Esophagus muscularis mucosa (tissue), 4 donors: Measurements from ENCODE around the gene POTEH.
"Not testable (repeated sequence)": the region's sequence is repeated elsewhere in the genome, so short reads cannot be mapped to it uniquely, and the experiment has no call there.

Experiments
- EP300 ChIP-seq: sonication (generic); formaldehyde crosslinking; IDR thresholded peaks from one replicate; pipeline ENCODE4 v1.6.1; 2017; ENCODE audit warnings: antibody characterized with exemption
- POLR2AphosphoS5 ChIP-seq, 2 donors: sonication (generic); formaldehyde crosslinking; IDR thresholded peaks; one replicate each; pipeline ENCODE4 v1.6.1; 2017; ENCODE audit warnings: antibody characterized with exemption in 2 of 2
- TF ChIP-seq, protein P1 (sequence below), 3 experiments: fragments of 200-600 bp in 2 of 3; fragments of 450-650 bp in 1 of 3; sonication (generic) in 2 of 3; IDR thresholded peaks; one replicate each; pipeline ENCODE4 v1.5.1; 2017 to 2019; ENCODE audit warnings: antibody characterized with exemption in 3 of 3, mild to moderate bottlenecking in 2 of 3, moderate library complexity in 1 of 3

DNA sequence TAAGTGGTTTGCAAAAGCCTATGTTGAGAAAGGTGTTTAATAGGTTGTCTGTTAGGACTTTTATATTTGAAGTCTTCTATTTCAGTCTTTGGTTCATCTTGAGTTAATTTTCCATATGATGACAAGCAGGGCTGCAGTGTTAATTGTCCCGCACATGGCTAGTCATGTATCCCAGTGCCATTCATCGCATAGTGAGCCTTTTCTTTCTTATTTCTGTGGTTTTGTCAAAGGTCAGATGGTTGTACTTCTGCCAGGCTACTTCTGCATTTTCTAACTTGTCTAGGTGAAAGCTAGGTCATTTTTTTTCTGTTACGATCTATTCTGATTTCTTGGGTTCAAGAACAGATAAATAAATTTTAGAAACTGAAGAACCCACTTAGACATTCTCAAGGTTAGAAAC is 5.7 kb upstream of the POTEH start:
- TF ChIP-seq, protein P1, sequence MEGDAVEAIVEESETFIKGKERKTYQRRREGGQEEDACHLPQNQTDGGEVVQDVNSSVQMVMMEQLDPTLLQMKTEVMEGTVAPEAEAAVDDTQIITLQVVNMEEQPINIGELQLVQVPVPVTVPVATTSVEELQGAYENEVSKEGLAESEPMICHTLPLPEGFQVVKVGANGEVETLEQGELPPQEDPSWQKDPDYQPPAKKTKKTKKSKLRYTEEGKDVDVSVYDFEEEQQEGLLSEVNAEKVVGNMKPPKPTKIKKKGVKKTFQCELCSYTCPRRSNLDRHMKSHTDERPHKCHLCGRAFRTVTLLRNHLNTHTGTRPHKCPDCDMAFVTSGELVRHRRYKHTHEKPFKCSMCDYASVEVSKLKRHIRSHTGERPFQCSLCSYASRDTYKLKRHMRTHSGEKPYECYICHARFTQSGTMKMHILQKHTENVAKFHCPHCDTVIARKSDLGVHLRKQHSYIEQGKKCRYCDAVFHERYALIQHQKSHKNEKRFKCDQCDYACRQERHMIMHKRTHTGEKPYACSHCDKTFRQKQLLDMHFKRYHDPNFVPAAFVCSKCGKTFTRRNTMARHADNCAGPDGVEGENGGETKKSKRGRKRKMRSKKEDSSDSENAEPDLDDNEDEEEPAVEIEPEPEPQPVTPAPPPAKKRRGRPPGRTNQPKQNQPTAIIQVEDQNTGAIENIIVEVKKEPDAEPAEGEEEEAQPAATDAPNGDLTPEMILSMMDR (IDR thresholded peaks at IDR 0.05), result not testable (repeated sequence)
- TF ChIP-seq POLR2AphosphoS5 (IDR thresholded peaks at IDR 0.05); EP300: not testable (repeated sequence)
